Fibroblast of the conjunctiva (primary cell): ENCODE results near the gene PCDH10.

Experiments
- DNase-seq: peaks from one replicate; pipeline ENCODE4 v3.0.0-alpha.2; 2010; ENCODE audit warnings: low read depth

PCDH10 gene

GRCh38 chr4:133149932-133150471, 908 bp downstream of the PCDH10 start:
- DNase-seq = no peak

GRCh38 chr4:133150486-133151340, 1.6 kb downstream of the PCDH10 start:
- DNase-seq = no peak

- no peak for DNase-seq
Measured at GRCh38 chr4:133151341-133151690, 2.2 kb downstream of the PCDH10 start.

- DNase-seq = no peak
Measured at GRCh38 chr4:133151691-133152329, 2.7 kb downstream of the PCDH10 start.

- no peak for DNase-seq
Measured at GRCh38 chr4:133152330-133152821, 3.3 kb downstream of the PCDH10 start.

- no peak for DNase-seq
Measured at GRCh38 chr4:133152831-133153481, 3.9 kb downstream of the PCDH10 start.

- DNase-seq = peak; percentile 27
Measured at GRCh38 chr4:133154725-133155124, 5.6 kb downstream of the PCDH10 start.

- no peak for DNase-seq
Measured at GRCh38 chr4:133156096-133156495, 7.0 kb downstream of the PCDH10 start.

GRCh38 chr4:133156556-133156955, 7.5 kb downstream of the PCDH10 start:
- DNase-seq = no peak

- DNase-seq = no peak
Measured at GRCh38 chr4:133157460-133158160, 8.5 kb downstream of the PCDH10 start.

GRCh38 chr4:133160853-133161252, 11.8 kb downstream of the PCDH10 start:
- no peak for DNase-seq

GRCh38 chr4:133161570-133162295, 12.6 kb downstream of the PCDH10 start:
- no peak for DNase-seq

- no peak for DNase-seq
Measured at GRCh38 chr4:133162941-133163340, 13.8 kb downstream of the PCDH10 start.

- no peak for DNase-seq
Measured at GRCh38 chr4:133178956-133179355, 29.9 kb downstream of the PCDH10 start.

- DNase-seq = no peak
Measured at GRCh38 chr4:133186210-133186609, 37.1 kb downstream of the PCDH10 start.

- no peak for DNase-seq
Measured at GRCh38 chr4:133186845-133187244, 37.8 kb downstream of the PCDH10 start.

- no peak for DNase-seq
Measured at GRCh38 chr4:133188433-133189146, 39.5 kb downstream of the PCDH10 start.

- DNase-seq = no peak
Measured at GRCh38 chr4:133189147-133189517, 40.0 kb downstream of the PCDH10 start.

- no peak for DNase-seq
Measured at GRCh38 chr4:133190098-133190497, 41.0 kb downstream of the PCDH10 start.

GRCh38 chr4:133208694-133209285, 59.7 kb downstream of the PCDH10 start:
- DNase-seq = no peak
